HG02571 (cell line): ENCODE measurements around the gene KCNJ6.

ENCODE experiments used
- ATAC-seq: cut with Tn5 transposase; IDR thresholded peaks from one replicate; pipeline ENCODE4 v1.9.1; 2021; ENCODE audit warnings: mild to moderate bottlenecking, moderate library complexity; ENCODE audit not compliant: unreplicated experiment

Gene KCNJ6

DNA sequence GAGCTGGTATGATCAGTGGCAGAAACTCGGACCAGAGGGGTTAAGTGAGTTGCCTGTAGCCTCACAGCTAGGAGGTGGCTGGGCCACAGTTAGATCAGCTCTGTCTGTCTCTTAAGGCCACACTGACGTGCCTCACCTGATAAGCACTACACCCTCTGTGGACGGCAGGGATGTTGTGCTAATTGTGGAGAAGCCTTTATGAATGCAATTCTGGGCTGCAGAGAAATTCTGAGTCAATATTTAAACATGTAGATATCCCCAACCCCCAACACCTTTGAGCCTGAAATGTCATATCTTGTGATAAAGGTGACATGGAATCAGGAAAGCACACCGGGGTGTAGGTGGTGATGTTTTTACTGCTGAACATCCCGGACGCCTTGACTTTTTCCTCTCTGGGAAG lies 88.3 kb downstream of the KCNJ6 start:
- ATAC-seq, result no peak

DNA sequence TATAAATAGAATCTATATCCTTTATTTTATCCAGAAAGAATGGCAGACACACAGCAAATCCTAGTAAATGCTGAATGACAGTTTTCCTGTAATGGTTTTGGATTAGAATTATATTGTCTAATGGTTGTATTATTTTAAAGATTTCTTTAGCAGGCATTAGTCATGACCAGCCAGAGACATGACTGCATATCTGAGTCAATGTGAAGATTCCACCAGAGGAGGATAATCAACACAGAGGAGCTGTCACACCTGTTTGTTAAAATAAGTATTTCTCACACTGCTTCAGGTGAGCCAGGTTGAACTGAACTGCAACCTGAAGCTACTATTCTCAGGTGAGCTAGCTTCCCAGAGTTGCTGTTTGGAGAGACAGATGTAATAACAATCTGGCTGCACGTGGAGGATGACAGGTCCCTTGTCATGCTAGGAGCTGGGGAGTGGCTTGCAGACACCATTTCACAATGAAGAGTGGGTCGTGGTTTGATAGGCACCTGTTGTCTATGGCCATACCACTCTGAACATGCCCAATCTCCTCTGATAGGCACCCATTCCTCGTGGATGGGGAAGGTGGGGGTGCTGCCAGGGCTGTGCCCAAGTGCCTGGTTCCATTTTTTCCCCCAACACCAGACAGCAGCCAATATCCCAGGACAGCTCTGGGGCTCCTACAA lies 94.3 kb downstream of the KCNJ6 start:
- ATAC-seq, result no peak

DNA sequence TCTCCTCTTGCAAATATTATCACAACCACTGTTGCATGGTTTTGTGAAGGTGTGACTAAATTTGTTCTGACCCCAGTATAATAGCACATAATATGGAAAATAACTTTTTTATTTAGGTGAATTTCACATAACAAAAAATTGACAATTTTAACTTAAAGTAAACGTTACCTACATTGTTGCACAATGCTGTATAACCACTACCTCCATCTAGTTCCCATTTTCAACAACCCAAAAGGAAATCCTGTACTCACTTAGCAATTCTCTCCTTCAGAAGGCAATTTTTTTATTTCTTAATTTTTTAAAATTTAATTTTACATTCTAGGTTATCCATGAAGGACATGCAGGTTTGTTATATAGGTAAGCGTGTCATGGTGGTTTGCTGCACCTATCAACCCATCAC lies 95.2 kb downstream of the KCNJ6 start:
- no peak for ATAC-seq

DNA sequence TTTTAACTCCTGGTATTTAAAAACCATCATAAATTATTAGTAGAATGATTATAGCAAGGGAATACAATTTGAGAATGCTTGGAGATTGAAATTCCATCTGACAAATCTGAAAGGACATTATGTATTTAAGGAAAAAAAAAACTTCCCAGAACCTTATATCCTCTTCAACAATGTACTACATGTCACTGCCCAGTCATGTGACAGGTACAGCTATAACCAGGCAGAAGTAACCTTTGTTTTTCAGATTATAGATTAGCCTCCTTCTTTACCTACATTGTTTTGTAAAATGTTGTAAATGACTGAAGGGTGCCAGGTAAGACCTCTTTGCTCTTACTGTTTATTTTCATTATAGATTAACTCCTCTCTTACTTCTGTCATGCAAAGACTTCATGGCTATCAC lies 96.9 kb downstream of the KCNJ6 start:
- ATAC-seq, result no peak

DNA sequence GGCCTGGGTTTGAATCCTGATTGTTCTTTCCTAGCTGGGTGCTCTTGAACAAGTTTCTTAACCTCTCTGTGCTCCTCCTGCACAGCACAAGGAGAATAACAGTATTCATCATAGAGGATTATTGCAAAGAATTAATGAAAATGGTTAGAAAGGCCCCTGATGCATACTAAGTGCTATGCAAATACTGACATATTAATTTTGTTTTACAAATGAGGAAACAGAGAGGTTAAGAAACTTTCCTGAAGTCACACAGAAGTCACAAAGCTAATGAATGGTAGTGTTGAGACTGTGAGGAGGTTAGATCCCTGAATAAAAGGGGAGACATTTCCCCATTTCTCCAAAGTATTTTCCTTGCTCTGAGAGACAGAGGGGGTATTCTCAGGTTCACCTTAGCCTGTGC lies 99.0 kb downstream of the KCNJ6 start:
- no peak for ATAC-seq

DNA sequence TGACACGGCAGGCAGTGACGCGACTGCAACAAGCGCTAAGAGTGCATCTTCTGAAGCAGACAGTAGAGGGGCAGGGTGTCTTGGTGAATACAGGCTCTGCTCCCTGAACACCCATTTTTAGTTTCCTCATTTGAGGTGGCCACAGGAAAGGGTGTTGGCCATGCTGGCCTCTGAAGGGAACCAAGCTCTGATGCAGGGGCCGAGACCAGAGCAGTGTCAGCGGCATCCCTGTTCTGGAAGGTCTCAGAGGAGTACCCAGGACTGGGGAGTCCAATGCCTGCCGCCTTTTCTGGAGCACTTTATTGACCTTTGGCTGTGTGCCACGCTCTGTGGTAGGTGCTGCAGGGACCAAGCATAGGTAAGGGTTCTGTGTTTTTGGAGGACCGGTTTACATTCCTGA lies 100.4 kb downstream of the KCNJ6 start:
- ATAC-seq, result no peak

DNA sequence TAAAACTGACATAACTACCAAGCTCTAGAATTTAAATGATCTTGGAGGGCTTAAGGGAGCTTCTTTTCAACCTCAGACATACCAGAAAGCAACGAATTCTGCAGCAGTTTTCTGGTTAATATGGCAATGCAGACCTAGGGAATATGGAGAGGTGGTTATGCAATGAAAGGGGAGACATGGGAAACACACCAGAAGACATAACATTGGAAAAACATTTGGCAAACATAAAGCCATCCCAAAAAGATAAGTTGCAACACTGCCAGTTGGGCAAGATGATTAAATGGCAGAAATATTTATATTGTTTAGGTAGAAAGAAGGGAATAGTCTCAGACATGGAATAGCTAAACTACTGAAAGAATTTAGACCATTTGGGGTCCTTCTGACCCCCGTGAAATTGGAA lies 104.5 kb downstream of the KCNJ6 start:
- ATAC-seq, result no peak

DNA sequence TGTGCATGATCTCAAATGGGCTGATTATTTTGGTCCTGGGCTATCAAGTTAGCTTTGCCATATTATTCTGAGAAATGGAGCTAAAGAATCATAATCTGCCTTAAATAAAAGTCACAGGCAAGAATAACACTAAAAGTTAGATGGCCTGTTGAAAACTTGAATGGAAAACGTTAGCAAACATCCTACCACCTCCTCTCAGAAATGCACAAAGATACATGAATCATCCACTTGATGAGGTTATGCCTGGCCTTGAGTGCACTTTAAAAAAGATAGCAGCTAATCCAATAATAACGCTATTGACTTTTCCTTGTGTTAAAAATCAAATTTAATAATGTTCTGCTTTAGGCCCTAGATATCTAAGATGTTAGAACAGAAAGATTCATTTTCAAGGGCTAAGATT lies 108.0 kb downstream of the KCNJ6 start:
- ATAC-seq, result no peak

DNA sequence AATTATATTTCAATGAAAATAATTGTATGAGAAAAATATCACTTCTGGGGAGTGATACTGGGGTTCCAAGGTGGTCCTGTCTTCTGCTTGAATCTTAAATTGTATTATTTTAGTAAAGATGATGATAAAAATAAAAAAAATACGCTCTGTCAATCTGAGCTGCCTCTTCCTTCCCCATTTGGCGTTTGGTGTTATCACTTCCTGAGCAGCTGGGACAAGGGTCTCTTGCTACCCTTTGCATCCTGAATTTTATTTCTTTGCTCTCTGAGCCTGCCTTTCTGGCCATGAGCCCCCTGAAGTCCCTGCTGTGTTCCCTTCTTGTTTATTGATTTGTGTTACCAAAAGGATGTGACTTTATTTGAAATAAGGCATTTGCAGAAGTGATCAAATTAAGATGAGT lies 111.0 kb downstream of the KCNJ6 start:
- ATAC-seq, result no peak

DNA sequence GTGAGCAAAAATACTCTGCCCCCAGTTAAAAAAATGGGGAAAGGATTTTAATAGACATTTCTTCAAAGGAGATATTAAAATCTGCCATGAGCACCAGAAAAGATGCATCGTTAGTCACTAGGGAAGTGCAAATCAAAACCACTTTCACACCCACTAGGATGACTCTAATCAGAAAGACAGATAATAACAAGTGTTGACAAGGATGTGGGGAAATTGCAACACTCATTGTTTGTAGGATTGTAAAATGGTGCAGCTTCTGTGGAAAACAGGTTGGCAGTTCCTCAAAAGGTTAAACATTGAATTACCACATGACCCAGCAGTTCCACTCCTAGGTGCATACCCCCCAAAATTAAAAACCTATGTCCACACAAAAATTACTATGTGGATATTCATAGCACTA lies 112.3 kb downstream of the KCNJ6 start:
- no peak for ATAC-seq

DNA sequence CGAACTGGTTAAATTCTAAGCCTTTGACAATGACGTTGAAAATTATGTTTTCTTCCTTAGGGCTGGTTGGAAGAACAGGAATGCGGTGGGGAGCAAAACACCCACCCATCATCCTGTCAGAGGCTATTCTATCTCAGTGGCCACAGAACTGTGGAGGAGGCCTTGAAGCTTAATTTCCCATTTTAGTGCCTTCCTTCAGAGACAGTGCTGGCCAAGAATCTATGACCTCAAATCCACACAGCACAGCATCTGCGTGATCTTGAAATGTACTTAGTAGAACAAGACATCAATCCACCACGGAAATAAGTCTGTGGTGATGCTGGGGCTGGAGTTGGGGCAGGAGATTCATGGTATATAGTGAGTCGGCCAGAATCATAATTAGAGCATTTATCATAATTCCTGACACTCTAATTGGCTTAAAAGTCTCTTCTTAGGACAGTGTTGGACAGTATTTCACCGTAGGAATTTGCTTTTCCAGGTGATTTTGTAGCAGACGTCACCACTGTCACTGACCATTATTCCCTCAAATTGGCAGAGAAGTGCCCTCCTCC lies 113.1 kb downstream of the KCNJ6 start:
- no peak for ATAC-seq

DNA sequence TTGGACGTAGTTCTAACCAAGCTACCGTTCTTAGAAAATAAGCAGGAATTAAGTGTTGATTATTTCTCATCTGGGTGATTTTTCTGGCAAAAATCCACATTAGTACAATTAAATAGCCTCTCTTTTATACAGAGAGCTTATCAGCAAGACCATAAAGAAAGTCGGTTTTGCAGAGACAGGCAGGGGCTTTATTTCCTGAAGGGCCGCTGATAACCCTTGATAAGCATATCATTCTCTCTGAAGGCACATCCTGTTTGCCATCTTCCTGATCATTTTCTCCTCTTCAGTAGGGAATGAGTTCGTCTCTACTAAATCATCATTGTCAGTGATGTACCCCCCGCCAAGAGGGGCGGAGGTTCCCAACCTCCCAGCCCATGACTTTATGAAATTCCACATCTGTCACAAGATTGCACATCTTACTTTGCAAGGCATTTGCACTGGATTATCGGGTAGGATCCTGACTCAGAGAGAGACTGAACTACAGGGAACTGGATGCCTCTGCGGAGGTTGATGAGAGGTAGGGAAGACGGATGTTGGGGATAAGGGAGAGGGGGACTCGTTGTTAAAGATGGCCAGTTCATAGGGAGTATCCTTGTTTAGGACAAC lies 115.7 kb downstream of the KCNJ6 start:
- ATAC-seq, result no peak

DNA sequence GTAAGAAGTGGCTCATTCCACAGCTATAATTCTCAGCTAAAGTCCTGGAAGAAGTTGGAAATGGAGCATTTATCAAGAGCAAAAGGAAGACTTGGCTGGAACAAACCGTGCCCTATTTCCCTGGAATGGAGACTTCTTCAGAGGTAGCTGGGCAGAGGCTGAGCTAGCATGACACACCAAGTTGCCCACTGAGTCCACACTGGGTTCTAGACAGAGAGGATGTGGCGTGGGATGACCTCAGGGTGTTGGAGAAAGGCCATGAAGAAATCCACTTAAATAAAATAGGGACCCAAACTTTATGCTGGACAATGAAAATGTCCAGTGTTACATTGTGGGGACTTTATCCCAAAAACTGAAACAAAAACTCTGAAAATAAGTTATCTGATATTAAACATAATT lies 116.2 kb downstream of the KCNJ6 start:
- ATAC-seq, result no peak

DNA sequence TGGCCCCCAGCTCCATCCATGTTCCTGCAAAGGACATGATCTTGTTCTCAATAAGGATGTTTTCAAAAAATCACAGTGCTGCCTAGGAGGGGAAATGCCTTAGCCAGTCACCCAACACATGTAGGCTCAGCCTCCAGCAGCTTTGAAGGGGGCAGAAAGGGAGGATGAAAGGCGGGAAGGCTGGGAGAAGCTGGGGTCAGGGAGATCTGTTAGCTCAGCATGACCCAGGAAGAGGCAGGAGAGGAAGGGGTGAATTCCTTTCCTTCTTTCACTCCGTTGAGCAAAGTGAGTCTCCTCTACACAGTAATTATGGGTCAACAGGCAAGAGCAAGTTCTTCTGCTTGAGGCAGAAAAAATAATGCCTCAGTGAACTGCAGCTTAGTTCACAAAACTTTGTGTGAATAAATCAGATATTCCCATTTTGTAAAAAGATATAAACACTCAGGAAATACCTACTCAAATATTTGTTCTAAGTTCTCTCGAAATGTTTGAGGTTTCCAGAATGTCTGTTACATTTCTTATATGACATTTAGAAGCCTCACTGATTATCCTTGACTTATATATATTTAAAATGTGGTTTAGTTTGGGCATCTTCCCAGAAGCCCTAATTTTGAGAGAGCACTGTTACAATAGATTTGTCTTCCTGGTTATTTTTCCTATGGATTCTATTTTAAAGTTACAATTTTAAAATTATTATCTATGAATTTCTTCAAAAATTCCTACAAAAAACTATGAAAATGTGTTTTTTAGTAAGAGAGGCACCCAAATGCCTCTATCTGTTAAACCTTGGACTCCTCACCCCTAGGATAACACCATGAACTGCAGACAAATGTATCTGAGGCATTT lies 116.8 kb downstream of the KCNJ6 start:
- ATAC-seq, result no peak

DNA sequence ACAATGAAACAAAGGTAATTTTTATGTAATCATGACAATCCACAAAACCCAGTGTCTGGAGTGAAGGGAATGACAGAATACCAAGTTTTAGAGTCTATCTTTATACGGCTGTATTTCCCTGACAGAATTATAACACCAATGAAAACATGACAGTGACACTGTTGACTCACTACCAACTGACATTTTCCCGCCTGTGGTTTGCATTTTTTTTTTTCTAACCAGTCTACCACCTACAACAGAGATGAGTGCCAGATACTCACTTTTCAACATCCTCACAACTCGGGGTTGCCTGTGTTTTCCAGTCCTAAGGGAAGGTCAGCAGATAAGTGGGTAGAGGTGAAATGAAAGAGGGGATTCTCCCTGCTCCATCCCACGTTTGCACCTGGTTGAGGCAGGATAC lies 118.9 kb downstream of the KCNJ6 start:
- no peak for ATAC-seq

DNA sequence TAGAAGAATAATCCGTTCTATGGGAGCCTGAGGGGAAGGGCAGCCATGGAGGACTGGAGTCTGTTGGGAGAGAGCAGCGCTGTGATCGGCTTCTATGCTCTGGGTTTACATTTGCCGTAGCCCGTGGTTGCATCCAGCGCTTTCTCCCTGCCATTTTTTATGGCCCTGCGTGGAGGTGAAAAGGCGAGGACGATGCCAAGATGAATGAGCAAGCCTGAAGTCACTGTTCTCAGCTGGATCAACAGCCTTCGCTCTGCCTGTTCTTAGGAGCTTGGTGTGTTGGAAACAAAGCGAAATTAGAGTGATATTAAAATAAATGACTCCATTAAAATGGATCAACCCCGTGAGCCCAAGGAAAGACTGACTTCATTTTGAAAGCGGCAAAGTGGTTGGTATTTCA lies 120.2 kb downstream of the KCNJ6 start:
- no peak for ATAC-seq

DNA sequence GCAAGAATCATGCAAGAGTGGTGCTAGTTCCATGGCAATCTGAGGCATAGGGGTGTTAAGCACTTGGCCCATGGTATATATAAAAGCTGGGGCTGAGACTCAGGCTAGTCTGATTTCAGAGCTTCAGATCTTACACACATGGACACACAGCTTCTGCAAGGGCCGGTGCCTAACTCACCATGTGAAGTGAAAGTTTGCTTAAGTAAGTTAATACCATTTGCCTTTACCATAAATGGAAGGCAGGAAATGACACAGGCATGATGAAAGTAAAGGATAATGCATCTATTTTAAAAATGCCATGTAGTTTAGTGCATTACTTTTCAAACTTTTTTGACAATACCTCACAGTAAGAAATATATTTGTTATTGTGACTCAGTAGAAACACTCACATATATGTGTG lies 122.6 kb downstream of the KCNJ6 start:
- no peak for ATAC-seq

DNA sequence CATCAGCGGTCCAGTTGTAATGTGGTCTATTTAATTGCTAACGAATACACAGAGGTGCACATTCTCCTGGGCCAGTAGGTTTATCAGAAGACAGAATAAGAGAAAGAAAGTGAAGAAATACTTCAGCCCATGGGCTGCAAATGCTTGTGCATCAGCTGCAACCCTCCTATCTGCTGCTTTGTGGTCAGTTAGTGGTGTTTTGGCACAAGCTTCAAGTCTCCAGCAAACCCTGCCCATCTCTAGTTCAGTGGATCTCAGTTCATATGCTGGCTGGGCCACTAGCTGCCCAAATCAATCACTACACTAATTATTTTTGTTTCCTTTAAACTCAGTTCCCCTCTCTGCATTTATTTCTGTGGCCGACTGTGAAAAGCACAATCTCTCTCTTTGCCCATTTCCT lies 124.2 kb downstream of the KCNJ6 start:
- ATAC-seq, result no peak

DNA sequence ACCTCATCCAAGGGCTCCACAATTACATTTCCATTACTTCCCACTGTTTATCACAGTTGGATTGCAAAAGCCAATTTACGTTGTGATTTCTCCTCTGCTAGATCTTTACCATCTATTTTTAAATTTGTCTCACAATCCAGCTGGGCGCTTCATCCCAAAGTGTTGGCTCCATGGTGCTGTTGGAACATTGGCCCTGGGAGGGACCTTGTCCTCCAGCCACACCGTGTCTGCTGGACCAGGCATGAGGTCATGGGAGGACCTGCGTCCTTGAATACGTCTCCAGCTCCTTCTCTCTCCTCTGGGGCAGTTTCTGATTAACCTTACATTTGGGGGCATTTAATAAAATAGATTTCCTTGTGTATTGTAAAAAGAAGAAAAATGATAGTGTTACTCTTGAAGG lies 125.4 kb downstream of the KCNJ6 start:
- no peak for ATAC-seq

DNA sequence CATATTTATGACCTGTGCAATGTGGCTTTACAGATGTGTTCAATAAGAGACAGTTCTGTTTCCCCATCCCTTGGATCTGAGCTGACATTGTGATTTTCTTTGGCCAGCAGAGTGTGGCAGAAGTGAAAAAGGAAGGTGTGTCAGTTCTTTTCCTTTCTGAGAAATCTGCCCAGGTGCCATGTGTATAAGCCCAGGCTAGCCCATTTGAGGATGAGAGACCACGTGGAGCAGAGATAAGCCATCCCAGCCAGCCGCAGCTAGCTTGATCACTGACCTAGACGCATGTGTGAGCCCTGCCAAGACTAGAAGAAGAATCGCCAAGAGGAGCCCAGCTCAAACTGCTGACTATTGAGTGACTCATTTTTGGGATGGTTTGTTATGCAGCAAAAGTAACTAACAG lies 127.8 kb downstream of the KCNJ6 start:
- ATAC-seq, result no peak

DNA sequence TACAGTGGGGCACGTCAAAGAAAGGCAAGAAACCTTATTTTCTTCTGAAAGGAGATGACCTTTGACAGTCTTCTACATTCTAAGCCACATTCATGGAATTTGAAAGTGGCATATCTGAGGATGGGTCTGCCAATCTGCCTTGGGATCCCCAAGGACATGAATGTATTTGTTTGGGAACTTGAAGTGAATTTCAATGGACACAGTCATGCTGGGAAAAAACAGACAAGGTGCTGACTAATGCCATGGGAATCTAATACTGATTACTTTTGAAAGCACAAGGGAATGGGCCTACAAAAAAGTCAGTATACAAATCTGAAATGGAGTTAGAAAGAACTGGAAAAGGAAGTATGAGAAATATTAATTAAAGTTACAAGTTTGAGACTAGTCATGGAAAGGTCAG lies 128.8 kb downstream of the KCNJ6 start:
- no peak for ATAC-seq
